Body of pancreas (tissue), 4 donors: ENCODE results near the gene MPP1.

ENCODE experiments used
- CTCF ChIP-seq, 7 experiments: fragments of 450-650 bp in 4 of 7; fragments of 200-600 bp in 3 of 7; sonication (generic) in 3 of 7; IDR thresholded peaks; one replicate each; pipeline ENCODE4 v1.5.1; 2016 to 2019; ENCODE audit warnings: antibody characterized with exemption in 7 of 7
- POLR2A ChIP-seq, 3 donors: fragments of 450-650 bp; IDR thresholded peaks; one replicate each; pipeline ENCODE4 v1.6.1; 2016; ENCODE audit warnings: antibody characterized with exemption in 3 of 3, mild to moderate bottlenecking in 2 of 3

DNA sequence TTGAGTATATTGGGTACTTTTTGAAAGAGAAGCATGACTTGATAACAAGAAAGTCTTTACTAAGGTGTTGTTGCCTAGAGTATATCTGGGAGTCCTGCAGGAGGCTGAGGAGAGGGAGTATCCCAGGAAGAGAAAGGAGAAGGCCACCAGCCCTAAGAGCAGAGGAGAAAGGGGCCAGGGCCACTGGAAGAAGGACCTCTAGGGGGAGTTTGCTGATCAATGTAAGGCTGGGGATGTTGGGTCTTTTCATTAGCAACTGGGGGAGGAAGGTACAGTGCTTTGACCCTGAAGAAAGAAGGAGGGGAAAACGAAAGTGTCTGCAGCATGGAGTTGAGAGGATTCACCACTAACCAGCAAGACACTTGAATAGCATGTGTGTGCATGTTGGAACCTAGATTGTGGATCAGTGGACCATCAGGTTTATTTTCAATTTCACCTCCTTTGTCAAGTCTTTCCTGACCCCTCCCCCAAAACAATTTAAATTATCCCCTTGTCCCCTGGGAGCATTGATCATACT is 24.7 kb upstream of the MPP1 start:
- TF ChIP-seq CTCF (IDR thresholded peaks at IDR 0.05) (no peak), POLR2A (IDR thresholded peaks at IDR 0.05) (no peak)
